Measurements from ENCODE around the gene NR6A1.
A peak's percentile ranks its signal among the peaks of the same experiment; 100 is the strongest.

The NR6A1 gene

DNA sequence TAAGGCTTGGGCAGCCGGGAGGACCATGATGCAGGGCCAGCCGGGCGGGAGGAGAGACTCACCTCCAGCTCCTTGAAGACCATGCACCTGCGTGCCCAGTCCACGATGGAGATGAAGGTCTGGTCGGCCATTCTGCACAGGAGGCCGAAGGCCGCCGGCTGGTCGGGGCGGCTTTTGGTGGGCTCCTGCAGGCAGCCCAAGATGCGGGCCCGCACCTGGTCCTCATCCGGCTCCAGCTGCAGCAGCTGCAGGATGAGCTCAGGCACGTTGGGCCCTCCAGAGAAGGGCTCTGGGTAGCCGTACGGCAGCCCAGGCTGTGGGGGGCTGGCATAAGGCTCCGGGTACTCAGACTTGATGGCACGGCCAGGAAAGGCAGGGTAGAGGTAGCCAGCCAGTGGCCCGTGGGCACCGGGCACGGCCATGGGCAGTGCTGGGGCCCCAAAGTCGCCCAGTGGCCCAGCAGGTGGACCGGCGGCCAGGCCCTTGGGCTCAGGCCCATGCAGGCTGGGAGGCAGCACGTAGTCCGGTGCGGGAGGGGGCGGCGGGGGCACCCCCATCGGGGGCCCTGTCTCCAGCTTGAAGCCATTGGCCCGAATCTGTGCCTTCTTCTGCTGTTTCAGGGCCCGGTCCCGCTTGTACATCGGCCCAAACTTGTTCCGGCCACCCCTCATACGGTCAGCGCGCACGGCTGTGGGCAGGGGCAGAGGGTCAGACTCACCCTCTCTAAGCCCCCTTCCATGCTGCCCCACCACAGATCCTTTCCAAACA, 270.9 kb downstream of the NR6A1 start:
- peaks cover 12 to 22% (median 17%) of the 10 kb centered on the region in 10 experiments for H3K4me1 ChIP-seq
- H3K27me3 ChIP-seq, result peaks cover 42 to 53% (median 47%) of the 10 kb centered on the region in 11 experiments
- TF ChIP-seq Cebpa-rat (IDR thresholded peaks at IDR 0.05), result no peak

DNA sequence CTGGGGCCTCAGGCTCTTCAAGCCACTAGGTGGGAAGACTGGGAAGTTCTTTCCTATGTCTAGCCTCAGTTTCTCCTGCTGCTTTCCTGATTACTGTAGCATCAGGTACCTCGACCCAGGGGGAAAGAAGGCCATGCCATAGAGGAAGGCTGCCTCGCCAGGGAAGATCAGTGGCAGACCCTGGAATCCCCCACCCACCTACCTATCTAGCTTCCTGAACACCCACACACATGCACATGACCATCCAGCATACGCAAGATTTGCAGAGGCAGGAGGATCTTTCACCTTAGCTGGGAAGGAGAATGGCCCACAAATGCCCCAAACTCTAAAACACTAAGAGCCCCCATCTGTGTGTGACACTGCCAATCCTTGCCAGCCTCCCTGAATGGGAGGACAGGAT, 271.9 kb downstream of the NR6A1 start:
- peaks cover 32 to 43% (median 37%) of the 10 kb centered on the region in 11 experiments for H3K27me3 ChIP-seq
- H3K4me1 ChIP-seq, result peaks cover 12 to 21% (median 17%) of the 10 kb centered on the region in 10 experiments

More for the DNA sequence above, 270.9 kb downstream of the NR6A1 start:
- Histone ChIP-seq H3K36me3 (no peaks in the 10 kb centered on the region), H4K20me1 (peaks cover 0 to 32% (median 0%) of the 10 kb centered on the region in 11 experiments; a peak in 9 of 22 replicates), H3K4me2 (no peak overlapping the region), H3K4me3 (no peak overlapping the region), H3K9me3 (replicated peaks in 1 of 11) (0 out of 22 replicates have a peak, but pooled peaks cover 0 to 5% (median 0%) of the 10 kb centered on the region in 11 experiments), H3K27ac (no peak overlapping the region), H3K9ac (no peak overlapping the region)

DNA sequence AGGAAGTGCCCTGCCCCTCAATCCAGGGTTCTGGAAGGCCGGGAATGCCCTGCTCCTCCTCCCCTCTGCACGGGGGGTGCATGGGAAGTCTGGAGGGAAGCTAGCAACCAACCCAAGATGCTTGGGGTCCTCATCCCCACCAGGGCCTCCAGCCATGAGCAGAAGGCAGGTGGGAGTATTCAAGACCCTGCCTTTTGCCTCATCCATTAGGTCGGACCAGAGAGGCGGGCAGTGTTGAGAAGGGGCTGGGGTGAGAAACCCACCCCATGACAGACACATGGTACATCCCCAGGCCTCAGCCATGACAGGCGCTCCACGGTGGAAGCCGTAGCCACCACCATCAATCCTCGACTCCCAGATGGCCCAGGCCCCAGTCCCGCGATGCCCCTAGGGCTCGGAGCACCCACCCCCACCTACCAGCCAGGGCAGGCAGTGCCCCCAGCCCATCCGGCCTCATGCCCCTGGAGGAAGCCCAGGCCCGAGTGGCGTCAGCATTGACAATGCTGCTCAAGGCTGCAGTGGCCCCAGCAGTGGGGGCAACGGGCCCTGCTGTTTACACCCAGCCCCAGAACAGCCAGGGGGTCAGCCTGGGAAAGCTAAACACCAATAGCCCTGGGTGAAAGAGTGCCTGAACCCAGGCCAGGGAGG, 272.5 kb downstream of the NR6A1 start:
- Histone ChIP-seq H3K9ac (no peak overlapping the region), H3K27me3 (peaks cover 26 to 37% (median 31%) of the 10 kb centered on the region in 11 experiments), H3K4me1 (peaks cover 11 to 19% (median 15%) of the 10 kb centered on the region in 10 experiments), H3K4me3 (no peak overlapping the region), H3K4me2 (no peak overlapping the region; a peak in 1 of 22 replicates), H3K27ac (no peak overlapping the region), H4K20me1 (peaks cover 0 to 24% (median 0%) of the 10 kb centered on the region in 11 experiments; a peak in 9 of 22 replicates), H3K9me3 (replicated peaks in 1 of 11) (0 out of 22 replicates have a peak, but pooled peaks cover 0 to 4% (median 0%) of the 10 kb centered on the region in 11 experiments), H3K36me3 (no peaks in the 10 kb centered on the region)
- no peak for TF ChIP-seq Cebpa-rat (IDR thresholded peaks at IDR 0.05)

More for the DNA sequence above, 271.9 kb downstream of the NR6A1 start:
- Histone ChIP-seq H3K9me3 (replicated peaks in 1 of 11) (0 out of 22 replicates have a peak, but pooled peaks cover 0 to 5% (median 0%) of the 10 kb centered on the region in 11 experiments), H3K4me2 (no peak overlapping the region; a peak in 1 of 22 replicates), H3K36me3 (no peaks in the 10 kb centered on the region), H4K20me1 (peaks cover 0 to 25% (median 0%) of the 10 kb centered on the region in 11 experiments; a peak in 9 of 22 replicates), H3K4me3 (no peak overlapping the region), H3K27ac (no peak overlapping the region), H3K9ac (no peak overlapping the region)
- TF ChIP-seq Cebpa-rat (IDR thresholded peaks at IDR 0.05), result no peak

DNA sequence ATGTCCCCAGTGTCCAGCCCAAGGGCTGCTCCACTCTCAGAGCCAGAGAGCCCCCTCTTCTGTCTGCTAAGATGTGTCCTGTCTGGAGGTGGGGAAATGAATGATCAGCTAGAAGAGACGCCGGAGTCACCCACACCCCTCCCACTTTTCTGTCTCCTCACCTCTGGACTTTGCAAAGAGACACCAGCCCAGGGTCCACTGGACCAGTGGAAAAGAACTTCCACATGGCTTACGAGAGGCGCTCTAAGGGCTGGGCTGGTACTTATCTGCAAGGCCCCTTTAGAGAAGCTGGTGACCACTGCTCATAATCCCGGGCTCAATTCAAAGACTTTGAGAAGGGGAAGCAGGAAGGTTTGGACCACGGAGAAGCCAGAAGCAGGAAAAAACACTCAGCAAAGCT, 273.1 kb downstream of the NR6A1 start:
- no peaks in the 10 kb centered on the region for H3K9me3 ChIP-seq (replicated peaks in 1 of 11)
- H3K4me1 ChIP-seq, result peaks cover 11 to 19% (median 15%) of the 10 kb centered on the region in 10 experiments
- no peak for TF ChIP-seq Cebpa-rat (IDR thresholded peaks at IDR 0.05)
- H3K4me3 ChIP-seq, result no peak overlapping the region
- no peak overlapping the region for H3K27ac ChIP-seq
- H3K36me3 ChIP-seq, result no peaks in the 10 kb centered on the region
- no peak overlapping the region for H3K9ac ChIP-seq
- no peak overlapping the region for H3K4me2 ChIP-seq
- H4K20me1 ChIP-seq, result peaks cover 0 to 20% (median 0%) of the 10 kb centered on the region in 11 experiments; a peak in 8 of 22 replicates
- H3K27me3 ChIP-seq, result peaks cover 21 to 32% (median 25%) of the 10 kb centered on the region in 11 experiments

DNA sequence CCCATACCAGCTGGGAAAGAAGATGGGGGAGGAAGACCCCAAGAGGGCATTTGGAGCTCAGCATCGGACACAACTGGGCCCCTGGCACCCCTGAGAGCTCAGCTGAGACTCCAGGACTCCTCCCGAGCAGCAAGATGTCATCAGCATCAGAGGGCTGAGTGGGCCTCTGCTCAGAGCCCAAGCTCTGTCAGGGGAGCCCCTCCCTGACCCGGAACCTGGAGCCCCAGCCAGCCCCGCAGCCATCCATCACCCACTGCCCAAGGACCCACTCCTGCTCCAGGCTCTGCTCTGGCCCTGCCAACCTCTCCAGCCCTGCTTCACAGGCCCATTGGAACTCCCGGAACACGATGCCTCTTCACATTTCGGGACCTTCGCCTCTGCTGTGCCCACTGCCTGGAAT, 273.7 kb downstream of the NR6A1 start:
- H3K9me3 ChIP-seq (replicated peaks in 1 of 11), result no peaks in the 10 kb centered on the region
- H3K36me3 ChIP-seq, result no peaks in the 10 kb centered on the region
- H3K4me2 ChIP-seq, result no peak overlapping the region
- peaks cover 0 to 18% (median 0%) of the 10 kb centered on the region in 11 experiments; a peak in 6 of 22 replicates for H4K20me1 ChIP-seq
- H3K9ac ChIP-seq, result no peak overlapping the region
- H3K27ac ChIP-seq, result no peak overlapping the region
- H3K4me3 ChIP-seq, result no peak overlapping the region
- H3K27me3 ChIP-seq, result peaks cover 15 to 26% (median 19%) of the 10 kb centered on the region in 11 experiments
- TF ChIP-seq Cebpa-rat (IDR thresholded peaks at IDR 0.05), result no peak
- peaks cover 11 to 19% (median 15%) of the 10 kb centered on the region in 10 experiments for H3K4me1 ChIP-seq

DNA sequence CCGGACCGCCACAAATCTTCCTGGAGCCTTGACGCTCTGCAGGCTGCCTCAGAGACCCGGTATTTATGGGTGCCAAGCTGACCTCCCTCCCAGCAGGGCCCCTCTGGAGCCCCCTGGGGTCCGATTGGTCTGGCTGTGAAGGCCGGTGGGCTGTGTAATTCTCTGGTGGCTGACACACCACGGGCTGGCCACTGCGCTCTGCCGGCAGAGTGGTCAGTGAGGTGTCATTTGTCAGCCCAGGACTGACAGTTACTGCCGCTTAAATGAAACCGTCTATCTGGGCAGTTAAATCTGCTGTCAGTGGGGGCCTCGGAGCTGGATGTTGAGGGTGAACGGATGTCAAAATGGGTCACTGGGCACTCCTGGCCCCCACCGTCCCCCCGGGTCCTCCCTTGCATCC, 274.6 kb downstream of the NR6A1 start:
- H4K20me1 ChIP-seq, result peaks cover 0 to 18% (median 0%) of the 10 kb centered on the region in 11 experiments; a peak in 4 of 22 replicates
- no peaks in the 10 kb centered on the region for H3K9me3 ChIP-seq (replicated peaks in 1 of 11)
- H3K4me3 ChIP-seq, result no peak overlapping the region
- H3K36me3 ChIP-seq, result no peaks in the 10 kb centered on the region
- H3K27ac ChIP-seq, result peak overlapping the region in 1 of 11 experiments; percentile 39; a peak in 1 of 22 replicates
- H3K27me3 ChIP-seq, result peaks cover 6 to 16% (median 9%) of the 10 kb centered on the region in 11 experiments
- peaks cover 11 to 19% (median 15%) of the 10 kb centered on the region in 10 experiments for H3K4me1 ChIP-seq
- peak overlapping the region; percentile 41 to 73 (median 61); a peak in 20 of 22 replicates for H3K4me2 ChIP-seq
- H3K9ac ChIP-seq, result no peak overlapping the region; a peak in 1 of 22 replicates
- TF ChIP-seq Cebpa-rat (IDR thresholded peaks at IDR 0.05), result no peak

DNA sequence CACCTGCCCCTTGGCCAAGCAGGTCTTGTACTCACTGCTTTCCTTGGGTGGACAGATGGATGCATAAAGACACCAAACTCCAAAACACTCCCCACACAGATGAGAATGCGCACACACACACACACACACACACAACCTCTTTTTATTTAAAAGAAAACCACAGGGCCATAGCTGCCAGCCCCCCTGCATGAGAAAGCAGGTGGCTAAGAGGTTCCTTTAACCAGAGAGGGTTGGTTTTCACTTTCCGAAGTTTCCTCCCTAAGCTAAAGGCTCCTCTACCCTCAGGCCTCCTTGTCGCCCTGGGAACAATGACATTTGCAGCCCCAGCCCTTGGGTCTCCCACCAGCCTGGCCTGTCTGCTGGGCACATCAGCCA, 275.0 kb downstream of the NR6A1 start:
- Histone ChIP-seq H3K4me3 (no peak overlapping the region), H3K4me2 (peak overlapping the region; percentile 41 to 73 (median 61)), H3K9ac (no peak overlapping the region; a peak in 1 of 22 replicates), H4K20me1 (peaks cover 0 to 18% (median 0%) of the 10 kb centered on the region in 11 experiments; a peak in 3 of 22 replicates), H3K36me3 (no peaks in the 10 kb centered on the region), H3K9me3 (replicated peaks in 1 of 11) (no peaks in the 10 kb centered on the region), H3K4me1 (peaks cover 11 to 19% (median 15%) of the 10 kb centered on the region in 10 experiments), H3K27ac (peak overlapping the region in 2 of 11 experiments; percentile 18 to 39; a peak in 1 of 22 replicates), H3K27me3 (peaks cover 2 to 12% (median 5%) of the 10 kb centered on the region in 11 experiments; a peak in 19 of 22 replicates)
- TF ChIP-seq Cebpa-rat (IDR thresholded peaks at IDR 0.05), result no peak

DNA sequence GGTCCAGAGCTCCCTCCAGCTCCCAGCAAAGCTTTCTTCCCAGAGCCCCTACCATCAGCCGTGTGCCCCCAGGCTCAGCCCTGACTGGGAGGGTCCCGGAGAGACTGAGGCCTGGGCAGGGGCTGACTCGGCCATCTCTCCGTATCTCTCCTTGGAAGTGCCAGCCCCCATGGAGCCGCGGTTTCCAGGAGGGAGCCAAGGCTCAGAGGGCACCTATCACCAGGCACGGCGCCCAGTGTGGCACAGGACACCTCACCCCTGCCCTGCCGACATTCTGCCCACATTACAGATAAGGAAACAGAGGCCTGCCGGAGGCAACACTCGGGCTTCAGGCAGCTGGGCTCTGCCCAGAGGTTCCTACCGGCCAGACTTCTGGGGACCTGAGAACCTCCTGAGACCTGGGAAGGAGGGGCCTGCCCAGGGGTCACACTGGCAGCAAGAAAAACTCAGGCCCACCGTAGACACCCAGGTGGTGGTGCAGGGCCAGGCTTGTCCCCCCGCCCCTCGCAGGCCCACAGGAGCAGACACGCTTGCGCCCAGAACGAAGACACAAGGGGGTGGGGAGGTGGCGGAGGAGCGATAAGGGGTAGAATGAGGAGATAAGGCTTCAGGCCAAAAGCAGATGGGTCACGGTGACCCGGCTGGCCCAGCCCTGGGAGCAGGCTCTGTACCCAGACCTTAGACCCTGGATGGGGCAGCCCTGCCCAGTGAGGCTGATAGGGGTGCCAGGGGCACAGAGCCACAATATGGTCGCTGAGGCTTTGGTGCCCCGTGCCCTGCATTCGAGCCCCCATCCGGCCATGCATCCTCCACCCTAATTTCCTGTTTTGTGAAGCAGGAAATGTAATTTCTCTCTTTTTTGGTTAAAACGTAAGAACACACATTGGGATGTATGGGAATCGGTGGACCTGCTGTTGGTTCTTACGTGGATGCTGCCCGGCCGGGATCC, 275.7 kb downstream of the NR6A1 start:
- peak overlapping the region; percentile 41 to 73 (median 61) for H3K4me2 ChIP-seq
- no peak overlapping the region for H3K4me3 ChIP-seq
- H3K36me3 ChIP-seq, result no peaks in the 10 kb centered on the region
- peak overlapping the region in 3 of 11 experiments; percentile 18 to 39 (median 36); a peak in 2 of 22 replicates for H3K27ac ChIP-seq
- H3K9ac ChIP-seq, result no peak overlapping the region
- H3K27me3 ChIP-seq, result peaks cover 0 to 7% (median 0%) of the 10 kb centered on the region in 11 experiments; a peak in 3 of 22 replicates
- no peaks in the 10 kb centered on the region for H3K9me3 ChIP-seq (replicated peaks in 1 of 11)
- peaks cover 0 to 12% (median 0%) of the 10 kb centered on the region in 11 experiments; a peak in 2 of 22 replicates for H4K20me1 ChIP-seq
- TF ChIP-seq Cebpa-rat (IDR thresholded peaks at IDR 0.05), result no peak
- peaks cover 11 to 19% (median 15%) of the 10 kb centered on the region in 10 experiments for H3K4me1 ChIP-seq
